IPS-20b (cell line): Measurements from ENCODE around the gene SLCO2B1.

ENCODE experiments used
- H3K27ac ChIP-seq: one replicate; pipeline ENCODE4 v1.5.1; 2013; ENCODE audit warnings: low read length
- H3K27me3 ChIP-seq: 2 replicates; pipeline ENCODE4 v1.6.1; 2013; ENCODE audit warnings: mild to moderate bottlenecking, low read length, inconsistent platforms; ENCODE audit not compliant: insufficient read depth
- H3K36me3 ChIP-seq: 2 replicates; pipeline ENCODE4 v1.6.1; 2013; ENCODE audit warnings: low read depth, mild to moderate bottlenecking, inconsistent platforms, low read length, moderate library complexity; ENCODE audit not compliant: insufficient read depth
- H3K4me1 ChIP-seq: 2 replicates; pipeline ENCODE4 v1.6.1; 2013; ENCODE audit warnings: mild to moderate bottlenecking, control low read depth, inconsistent platforms, low read length, moderate library complexity; ENCODE audit not compliant: insufficient read depth
- H3K4me3 ChIP-seq: 2 replicates; pipeline ENCODE4 v1.5.1; 2013; ENCODE audit warnings: mild to moderate bottlenecking, low read length, inconsistent platforms
- H3K9ac ChIP-seq: 2 replicates; pipeline ENCODE4 v1.6.1; 2013; ENCODE audit warnings: low read depth, mild to moderate bottlenecking, inconsistent platforms, low read length, moderate library complexity
- H3K9me3 ChIP-seq: 2 replicates; pipeline ENCODE4 v1.6.1; 2013; ENCODE audit warnings: mild to moderate bottlenecking, low read depth, low read length, inconsistent platforms; ENCODE audit not compliant: insufficient read depth

SLCO2B1 gene

GRCh38 chr11:75200051-75200450 is 49.1 kb downstream of the SLCO2B1 start:
- H3K36me3 ChIP-seq = no peaks in the 10 kb centered on the region
- H3K27ac ChIP-seq = no peak overlapping the region
- no peaks in the 10 kb centered on the region for H3K9me3 ChIP-seq
- H3K27me3 ChIP-seq = no peaks in the 10 kb centered on the region
- H3K9ac ChIP-seq = no peak overlapping the region
- no peak overlapping the region for H3K4me3 ChIP-seq
- peaks cover 9% of the 10 kb centered on the region for H3K4me1 ChIP-seq

- Histone ChIP-seq H3K4me1 (peaks cover 9% of the 10 kb centered on the region), H3K4me3 (no peak overlapping the region), H3K27ac (no peak overlapping the region), H3K9ac (no peak overlapping the region), H3K36me3 (no peaks in the 10 kb centered on the region), H3K9me3 (no peaks in the 10 kb centered on the region), H3K27me3 (no peaks in the 10 kb centered on the region)
These were observed 49.6 kb downstream of the SLCO2B1 start for GRCh38 chr11:75200531-75200930.

- H3K36me3 ChIP-seq = no peaks in the 10 kb centered on the region
- H3K9ac ChIP-seq = no peak overlapping the region
- no peaks in the 10 kb centered on the region for H3K9me3 ChIP-seq
- no peaks in the 10 kb centered on the region for H3K27me3 ChIP-seq
- H3K4me3 ChIP-seq = no peak overlapping the region
- H3K4me1 ChIP-seq = peaks cover 9% of the 10 kb centered on the region
- no peak overlapping the region for H3K27ac ChIP-seq
These were observed 50.9 kb downstream of the SLCO2B1 start for GRCh38 chr11:75201771-75202170.

GRCh38 chr11:75202195-75202594 is 51.3 kb downstream of the SLCO2B1 start:
- no peaks in the 10 kb centered on the region for H3K27me3 ChIP-seq
- H3K9ac ChIP-seq = no peak overlapping the region
- H3K9me3 ChIP-seq = no peaks in the 10 kb centered on the region
- no peak overlapping the region for H3K27ac ChIP-seq
- no peak overlapping the region for H3K4me3 ChIP-seq
- no peaks in the 10 kb centered on the region for H3K36me3 ChIP-seq
- H3K4me1 ChIP-seq = peaks cover 9% of the 10 kb centered on the region

GRCh38 chr11:75203138-75203537 is 52.2 kb downstream of the SLCO2B1 start:
- Histone ChIP-seq H3K4me1 (peaks cover 9% of the 10 kb centered on the region), H3K36me3 (no peaks in the 10 kb centered on the region), H3K27ac (no peak overlapping the region), H3K9me3 (no peaks in the 10 kb centered on the region), H3K9ac (no peak overlapping the region), H3K27me3 (peaks cover 9% of the 10 kb centered on the region; the same call in 1 of the 2 replicates), H3K4me3 (no peak overlapping the region)

GRCh38 chr11:75203641-75204011 is 52.7 kb downstream of the SLCO2B1 start:
- H3K27me3 ChIP-seq = peaks cover 10% of the 10 kb centered on the region; the same call in 1 of the 2 replicates
- H3K36me3 ChIP-seq = no peaks in the 10 kb centered on the region
- no peaks in the 10 kb centered on the region for H3K9me3 ChIP-seq
- H3K4me3 ChIP-seq = no peak overlapping the region
- H3K9ac ChIP-seq = no peak overlapping the region
- no peak overlapping the region for H3K27ac ChIP-seq
- H3K4me1 ChIP-seq = peaks cover 9% of the 10 kb centered on the region

- Histone ChIP-seq H3K27me3 (peaks cover 10% of the 10 kb centered on the region; the same call in 1 of the 2 replicates), H3K9me3 (no peaks in the 10 kb centered on the region), H3K27ac (no peak overlapping the region), H3K36me3 (no peaks in the 10 kb centered on the region), H3K4me3 (no peak overlapping the region), H3K9ac (no peak overlapping the region), H3K4me1 (peaks cover 9% of the 10 kb centered on the region)
These were observed 53.2 kb downstream of the SLCO2B1 start for GRCh38 chr11:75204012-75204674.

- Histone ChIP-seq H3K4me3 (no peak overlapping the region), H3K9me3 (no peaks in the 10 kb centered on the region), H3K36me3 (no peaks in the 10 kb centered on the region), H3K4me1 (peaks cover 9% of the 10 kb centered on the region), H3K27me3 (peaks cover 10% of the 10 kb centered on the region; the same call in 1 of the 2 replicates), H3K9ac (no peak overlapping the region), H3K27ac (no peak overlapping the region)
These were observed 54.0 kb downstream of the SLCO2B1 start for GRCh38 chr11:75204685-75205563.

- Histone ChIP-seq H3K4me1 (peaks cover 9% of the 10 kb centered on the region), H3K9ac (no peak overlapping the region), H3K36me3 (no peaks in the 10 kb centered on the region), H3K27ac (no peak overlapping the region), H3K27me3 (peaks cover 10% of the 10 kb centered on the region; the same call in 1 of the 2 replicates), H3K9me3 (no peaks in the 10 kb centered on the region), H3K4me3 (no peak overlapping the region)
These were observed 54.7 kb downstream of the SLCO2B1 start for GRCh38 chr11:75205564-75206020.

- Histone ChIP-seq H3K9me3 (no peaks in the 10 kb centered on the region), H3K4me3 (no peak overlapping the region), H3K27ac (no peak overlapping the region), H3K9ac (no peak overlapping the region), H3K4me1 (no peaks in the 10 kb centered on the region), H3K27me3 (peaks cover 17% of the 10 kb centered on the region; the same call in 1 of the 2 replicates), H3K36me3 (no peaks in the 10 kb centered on the region)
These were observed 57.5 kb downstream of the SLCO2B1 start for GRCh38 chr11:75208446-75208845.

GRCh38 chr11:75212411-75212810 is 61.5 kb downstream of the SLCO2B1 start:
- Histone ChIP-seq H3K4me3 (no peak overlapping the region), H3K9ac (no peak overlapping the region), H3K36me3 (no peaks in the 10 kb centered on the region), H3K27me3 (peaks cover 44% of the 10 kb centered on the region), H3K27ac (no peak overlapping the region), H3K4me1 (no peaks in the 10 kb centered on the region), H3K9me3 (no peaks in the 10 kb centered on the region)

- Histone ChIP-seq H3K9me3 (no peaks in the 10 kb centered on the region), H3K9ac (no peak overlapping the region), H3K4me1 (no peaks in the 10 kb centered on the region), H3K27me3 (peaks cover 54% of the 10 kb centered on the region), H3K27ac (no peak overlapping the region), H3K4me3 (no peak overlapping the region), H3K36me3 (no peaks in the 10 kb centered on the region)
These were observed 63.5 kb downstream of the SLCO2B1 start for GRCh38 chr11:75214411-75214821.
